SK-N-SH (cell line): Measurements from ENCODE around the gene CYP1B1. TPM values are rescaled to one million over a fixed set of nuclear protein-coding genes. Genes with fewer than 3 reads are reported as not detected.

Experiments
- CTCF ChIA-PET: fragments of 300-600, 350-600 bp; formaldehyde crosslinking; extraction: SDS; loops from one replicate; lab custom pipeline; 2021; lab: Yijun Ruan, JAX
- POLR2A ChIA-PET: fragments of 350-600 bp; sonication (Branson Sonifier 250); formaldehyde crosslinking; extraction: SDS; loops from one replicate; lab custom pipeline; 2020; ENCODE audit warnings: antibody characterized with exemption, inconsistent platforms; lab: Yijun Ruan, JAX
- DNase-seq: peaks from one replicate; pipeline ENCODE4 v3.0.0; 2012
- H2AFZ ChIP-seq: fragments of 200-600 bp; sonication (generic); 2 replicates; pipeline ENCODE4 v1.8.1; 2016; ENCODE audit warnings: antibody characterized with exemption, mild to moderate bottlenecking, low read depth
- H3F3A ChIP-seq: fragments of 200-600 bp; sonication (generic); replicated peaks from 2 replicates; pipeline ENCODE3; 2016; ENCODE audit warnings: antibody characterized with exemption, mild to moderate bottlenecking; ENCODE audit not compliant: insufficient read depth
- H3K27ac ChIP-seq, 2 experiments: fragments of 200-500 bp in 1 of 2; fragments of 200-600 bp in 1 of 2; sonication (Bioruptor generic) in 1 of 2; sonication (generic), shearing (Covaris generic) in 1 of 2; 2 replicates each; pipeline versions ENCODE4 v1.5.1 to v1.6.1; 2014 to 2016; ENCODE audit warnings: low read depth in 2 of 2, inconsistent platforms in 1 of 2, low read length in 1 of 2, mild to moderate bottlenecking in 1 of 2, mixed read lengths in 1 of 2
- H3K27me3 ChIP-seq: fragments of 200-600 bp; sonication (generic), shearing (Covaris generic); 2 replicates; pipeline ENCODE4 v1.6.1; 2016; ENCODE audit warnings: mixed run types; ENCODE audit not compliant: insufficient read depth
- H3K36me3 ChIP-seq, 2 experiments: fragments of 200-500 bp in 1 of 2; fragments of 200-600 bp in 1 of 2; sonication (Bioruptor generic) in 1 of 2; sonication (generic) in 1 of 2; replicated peaks in 1 of 2; 2 replicates each; pipeline versions ENCODE3 to v1.5.1; 2014 to 2016; ENCODE audit warnings: low read length in 1 of 2, mild to moderate bottlenecking in 1 of 2; ENCODE audit not compliant: insufficient read depth in 2 of 2, control insufficient read depth in 1 of 2
- H3K4me1 ChIP-seq, 2 experiments: fragments of 200-500 bp in 1 of 2; fragments of 200-600 bp in 1 of 2; sonication (Bioruptor generic) in 1 of 2; sonication (generic), shearing (Covaris generic) in 1 of 2; 2 replicates each; pipeline versions ENCODE4 v1.5.1 to v1.6.1; 2014 to 2016; ENCODE audit warnings: low read depth in 1 of 2, low read length in 1 of 2, mixed run types in 1 of 2; ENCODE audit not compliant: insufficient read depth in 2 of 2, control insufficient read depth in 1 of 2
- H3K4me2 ChIP-seq: fragments of 200-600 bp; sonication (generic), shearing (Covaris generic); 2 replicates; pipeline ENCODE4 v1.6.1; 2017; ENCODE audit warnings: mixed run types
- H3K4me3 ChIP-seq, 2 experiments: fragments of 200-500 bp in 1 of 2; fragments of 200-600 bp in 1 of 2; sonication (Bioruptor generic) in 1 of 2; sonication (generic), shearing (Covaris generic) in 1 of 2; 2 replicates each; pipeline versions ENCODE4 v1.5.1 to v1.8.1; 2014 to 2016; ENCODE audit warnings: low read depth in 2 of 2, inconsistent platforms in 1 of 2, low read length in 1 of 2, mild to moderate bottlenecking in 1 of 2, mixed read lengths in 1 of 2, moderate library complexity in 1 of 2
- H3K79me2 ChIP-seq: fragments of 200-600 bp; sonication (generic); 2 replicates; pipeline ENCODE4 v1.8.1; 2017; ENCODE audit warnings: mild to moderate bottlenecking; ENCODE audit not compliant: insufficient read depth
- H3K9ac ChIP-seq: fragments of 200-600 bp; sonication (generic); 2 replicates; pipeline ENCODE4 v1.6.1; 2017; ENCODE audit warnings: mixed run types
- H3K9me2 ChIP-seq: fragments of 200-600 bp; sonication (generic); 2 replicates; pipeline ENCODE4 v1.6.1; 2017; ENCODE audit warnings: mixed run types
- H3K9me3 ChIP-seq: fragments of 200-600 bp; sonication (generic); 2 replicates; pipeline ENCODE4 v1.6.1; 2017; ENCODE audit warnings: mixed run types, mild to moderate bottlenecking, moderate library complexity
- H4K20me1 ChIP-seq: fragments of 200-600 bp; sonication (generic); 2 replicates; pipeline ENCODE4 v1.6.1; 2017; ENCODE audit warnings: mild to moderate bottlenecking, mixed run types; ENCODE audit not compliant: insufficient read depth
- CHD2 ChIP-seq: fragments of 150-350 bp; IDR thresholded peaks from 2 replicates; pipeline ENCODE4 v1.6.1; 2018; ENCODE audit warnings: low read length; ENCODE audit not compliant: partially characterized antibody
- CTCF ChIP-seq: fragments of 200-600 bp; sonication (generic); IDR thresholded peaks from 2 replicates; pipeline ENCODE4 v1.6.1; 2017; ENCODE audit warnings: antibody characterized with exemption, mild to moderate bottlenecking, moderate library complexity
- ELF1 ChIP-seq: IDR thresholded peaks from 2 replicates; pipeline ENCODE4 v1.4.0; 2012
- EZH2phosphoT487 ChIP-seq: fragments of 200-600 bp; sonication (generic); IDR thresholded peaks from 2 replicates; pipeline ENCODE4 v1.6.1; 2017; ENCODE audit warnings: low read depth, mixed run types, mild to moderate bottlenecking, antibody characterized with exemption, moderate library complexity, borderline replicate concordance
- FOSL2 ChIP-seq: IDR thresholded peaks from 2 replicates; pipeline ENCODE4 v1.4.0; 2012; ENCODE audit warnings: low read depth, mild to moderate bottlenecking, moderate library complexity, borderline replicate concordance
- FOXM1 ChIP-seq: IDR thresholded peaks from 2 replicates; pipeline ENCODE4 v1.4.0; 2012; ENCODE audit warnings: low read depth, mild to moderate bottlenecking
- GATA2 ChIP-seq: sonication (generic); formaldehyde crosslinking; IDR thresholded peaks from 2 replicates; pipeline ENCODE4 v1.5.0; 2020; ENCODE audit warnings: mild to moderate bottlenecking, missing genetic modification reagents
- MAX ChIP-seq: IDR thresholded peaks from 2 replicates; pipeline ENCODE4 v1.4.0; 2012; ENCODE audit warnings: low read depth
- MEF2A ChIP-seq: IDR thresholded peaks from 2 replicates; pipeline ENCODE4 v1.4.0; 2012; ENCODE audit warnings: low read depth, borderline replicate concordance
- MXI1 ChIP-seq: IDR thresholded peaks from 2 replicates; pipeline ENCODE4 v1.6.1; 2012; ENCODE audit warnings: mild to moderate bottlenecking, low read depth, low read length, improper control_type of control experiment
- NFIC ChIP-seq: IDR thresholded peaks from 2 replicates; pipeline ENCODE4 v1.4.0; 2012; ENCODE audit warnings: borderline replicate concordance
- PBX3 ChIP-seq: IDR thresholded peaks from 2 replicates; pipeline ENCODE4; 2012
- RAD21 ChIP-seq: IDR thresholded peaks from 2 replicates; pipeline ENCODE4 v1.6.1; 2012; ENCODE audit warnings: mild to moderate bottlenecking, low read length
- RCOR1 ChIP-seq: fragments of 150-350 bp; IDR thresholded peaks from 2 replicates; pipeline ENCODE4 v1.6.1; 2017; ENCODE audit warnings: antibody characterized with exemption, low read length
- RXRA ChIP-seq: IDR thresholded peaks from 2 replicates; pipeline ENCODE4 v1.4.0; 2012; ENCODE audit warnings: low read depth, mild to moderate bottlenecking, borderline replicate concordance
- SIN3A ChIP-seq: IDR thresholded peaks from 2 replicates; pipeline ENCODE4 v1.6.1; 2012; ENCODE audit warnings: low read depth, mild to moderate bottlenecking, low read length, moderate library complexity, borderline replicate concordance
- SMC3 ChIP-seq: IDR thresholded peaks from 2 replicates; pipeline ENCODE4 v1.6.1; 2012; ENCODE audit warnings: low read depth, low read length, improper control_type of control experiment
- TAF1 ChIP-seq: IDR thresholded peaks from 2 replicates; pipeline ENCODE4 v1.6.1; 2012; ENCODE audit warnings: low read depth, mild to moderate bottlenecking, low read length, moderate library complexity, borderline replicate concordance
- TCF12 ChIP-seq: IDR thresholded peaks from 2 replicates; pipeline ENCODE4 v1.4.0; 2012
- TEAD4 ChIP-seq: IDR thresholded peaks from 2 replicates; pipeline ENCODE4 v1.4.0; 2012; ENCODE audit warnings: mild to moderate bottlenecking, borderline replicate concordance; ENCODE audit not compliant: insufficient read depth
- USF2 ChIP-seq: fragments of 150-350 bp; IDR thresholded peaks from 2 replicates; pipeline ENCODE4 v1.6.1; 2017; ENCODE audit warnings: antibody characterized with exemption, low read length, low read depth, borderline replicate concordance
- YY1 ChIP-seq: IDR thresholded peaks from 2 replicates; pipeline ENCODE4 v1.4.0; 2012; ENCODE audit warnings: low read depth, mild to moderate bottlenecking
- ZBTB33 ChIP-seq: IDR thresholded peaks from 2 replicates; pipeline ENCODE4 v1.4.0; 2012; ENCODE audit warnings: low read depth, borderline replicate concordance
- WGBS: methylation state at CpG from one replicate; pipeline ENCODE4 v1.1.6; 2017; ENCODE audit warnings: low lambda C conversion rate; 5-methylcytosine and 5-hydroxymethylcytosine counted together
- polyA plus RNA-seq, 3 experiments: library from polyadenylated mRNA; depleted of rRNA; stranded (reverse); fragments of >200 nt; gene quantifications; 2 replicates each; pipeline ENCODE4 v1.2.3, GENCODE V29; 2012

The CYP1B1 gene
- polyA plus RNA-seq, 1 of the 3 experiments (the other 2 are of a cell fraction) = 0.20 TPM

- no peak for TF ChIP-seq EZH2phosphoT487
- TF ChIP-seq GATA2 (CRISPR knock-in tag) = peak; percentile 40
- 0 out of 2 replicates have a peak, but pooled peaks have one; percentile 25 for TF ChIP-seq ELF1
- peak; percentile 81 for TF ChIP-seq RAD21
- TF ChIP-seq CHD2 = no peak
- peak; percentile 66 for TF ChIP-seq CTCF
- TF ChIP-seq MXI1 = peak; percentile 27; the same call in 1 of the 2 replicates
- no peak for TF ChIP-seq USF2
- no peak for TF ChIP-seq NFIC
- no peak for TF ChIP-seq ZBTB33
Measured at GRCh38 chr2:38076152-38076709, 280 bp upstream of the CYP1B1 start (continued).

GRCh38 chr2:38074764-38075506 is 1.0 kb downstream of the CYP1B1 start:
- Histone ChIP-seq H3K9me2 (no peaks in the 10 kb centered on the region), H4K20me1 (no peaks in the 10 kb centered on the region), H3K9me3 (no peaks in the 10 kb centered on the region), H3K27me3 (no peaks in the 10 kb centered on the region; the same call in 1 of the 2 replicates), H3K79me2 (no peaks in the 10 kb centered on the region), H2AFZ (no peak overlapping the region), H3K36me3 (peaks cover 0 to 5% of the 10 kb centered on the region in 2 experiments), H3F3A (no peaks in the 10 kb centered on the region), H3K4me1 (peaks cover 0 to 15% of the 10 kb centered on the region in 2 experiments; a peak in 1 of 4 replicates)
- POLR2A ChIA-PET = interaction anchor here (2.1 kb wide), 1 partner anchor 200 kb away, joined by 19 read pairs; no protein-coding TSS in a partner anchor
- DNase-seq = no peak
- TF ChIP-seq TAF1 (no peak), EZH2phosphoT487 (no peak), SMC3 (no peak), MEF2A (no peak), NFIC (no peak), GATA2 (CRISPR knock-in tag) (no peak), FOXM1 (no peak), SIN3A (no peak), TCF12 (no peak), MAX (no peak), RXRA (no peak), RCOR1 (no peak), FOSL2 (no peak), USF2 (no peak), YY1 (no peak), TEAD4 (no peak), PBX3 (no peak)
- TF ChIP-seq, all 33 proteins: peak for 0
- WGBS = 92% methylated on average over 78 of the region's 82 CpGs
- CTCF ChIA-PET = interaction anchor here (0.6 to 7.4 kb wide), 20 partner anchors 15 to 679 kb away, joined by 3 to 157 read pairs (median 14); no protein-coding TSS in a partner anchor
- no peak overlapping the region for H3K27ac ChIP-seq
- H3K4me3 ChIP-seq = no peak overlapping the region
- H3K9ac ChIP-seq = no peak overlapping the region
- no peak overlapping the region for H3K4me2 ChIP-seq
